Neural progenitor cell (in vitro differentiated cells): ENCODE measurements around the gene ZNF212. TPM values are rescaled to one million over a fixed set of nuclear protein-coding genes. Genes with fewer than 3 reads are reported as not detected.
A peak's percentile ranks its signal among the peaks of the same experiment; 100 is the strongest.

Experiments used
- DNase-seq: peaks from one replicate; pipeline ENCODE4 v3.0.0-alpha.2; 2016; ENCODE audit warnings: low spot score
- H2AFZ ChIP-seq: fragments of 200-600 bp; sonication (generic); replicated peaks from 2 replicates; pipeline ENCODE4 v1.6.1; 2016; ENCODE audit warnings: antibody characterized with exemption
- H3F3A ChIP-seq: fragments of 200-600 bp; sonication (generic); 2 replicates; pipeline ENCODE4 v1.6.1; 2016; ENCODE audit warnings: antibody characterized with exemption, low read depth
- H3K27ac ChIP-seq: fragments of 200-600 bp; sonication (generic); 2 replicates; pipeline ENCODE4 v1.5.1; 2016; ENCODE audit warnings: mild to moderate bottlenecking
- H3K27me3 ChIP-seq: fragments of 200-600 bp; sonication (generic); 2 replicates; pipeline ENCODE4 v1.6.1; 2016; ENCODE audit warnings: mild to moderate bottlenecking, moderate library complexity
- H3K36me3 ChIP-seq: fragments of 200-600 bp; sonication (generic); 2 replicates; pipeline ENCODE4 v1.5.1; 2016
- H3K4me1 ChIP-seq: fragments of 200-600 bp; sonication (generic); 2 replicates; pipeline ENCODE4 v1.6.1; 2016; ENCODE audit warnings: mixed run types
- H3K4me2 ChIP-seq: fragments of 200-600 bp; sonication (generic); 2 replicates; pipeline ENCODE4 v1.6.1; 2016
- H3K4me3 ChIP-seq: fragments of 200-600 bp; sonication (generic); 2 replicates; pipeline ENCODE4 v1.5.1; 2016
- H3K79me2 ChIP-seq: fragments of 200-600 bp; sonication (generic); 2 replicates; pipeline ENCODE4 v1.6.1; 2016; ENCODE audit warnings: low read depth
- H3K9ac ChIP-seq: fragments of 200-600 bp; sonication (generic); 2 replicates; pipeline ENCODE4 v1.6.1; 2016
- H3K9me3 ChIP-seq: fragments of 200-600 bp; sonication (generic); 2 replicates; pipeline ENCODE4 v1.5.1; 2016; ENCODE audit warnings: low read depth
- H4K20me1 ChIP-seq: fragments of 200-600 bp; sonication (generic); 2 replicates; pipeline ENCODE4 v1.6.1; 2016; ENCODE audit warnings: low read depth
- H3K27ac Mint-ChIP-seq: 3 replicates; pipeline ENCODE4 v1.8.0; 2021; ENCODE audit warnings: mixed read lengths
- H3K27me3 Mint-ChIP-seq: 2 replicates; pipeline ENCODE4 v1.8.0; 2022; ENCODE audit warnings: low read depth, mild to moderate bottlenecking, inconsistent platforms, moderate library complexity, mixed read lengths; ENCODE audit not compliant: insufficient read depth
- H3K36me3 Mint-ChIP-seq: 3 replicates; pipeline ENCODE4 v1.8.0; 2021; ENCODE audit warnings: mixed read lengths
- H3K4me1 Mint-ChIP-seq: 3 replicates; pipeline ENCODE4 v1.8.0; 2021; ENCODE audit warnings: mixed read lengths
- H3K4me3 Mint-ChIP-seq: 3 replicates; pipeline ENCODE4 v1.8.0; 2021; ENCODE audit warnings: mild to moderate bottlenecking, moderate library complexity, mixed read lengths
- H3K9me3 Mint-ChIP-seq: 3 replicates; pipeline ENCODE4 v1.8.0; 2020; ENCODE audit warnings: mixed read lengths
- EZH2 ChIP-seq: fragments of 200-600 bp; sonication (generic); IDR thresholded peaks from 2 replicates; pipeline ENCODE4 v1.6.1; 2017; ENCODE audit warnings: antibody characterized with exemption, mild to moderate bottlenecking, moderate library complexity
- EZH2phosphoT487 ChIP-seq: fragments of 200-600 bp; sonication (generic); IDR thresholded peaks from 2 replicates; pipeline ENCODE4 v1.6.1; 2017; ENCODE audit warnings: antibody characterized with exemption
- total RNA-seq: library from RNA; depleted of rRNA; stranded (reverse); fragments of >200 nt; gene quantifications from 2 replicates; pipeline ENCODE4 v1.2.3, GENCODE V29; 2015; ENCODE audit warnings: low replicate concordance
- TF ChIP-seq, protein P1 (sequence below): fragments of 200-600 bp; sonication (generic); IDR thresholded peaks from 2 replicates; pipeline ENCODE4 v1.5.1; 2017; ENCODE audit warnings: antibody characterized with exemption, mild to moderate bottlenecking

ZNF212 gene
- total RNA-seq, 1 donor from 2014 or later = 11.2 TPM

DNA sequence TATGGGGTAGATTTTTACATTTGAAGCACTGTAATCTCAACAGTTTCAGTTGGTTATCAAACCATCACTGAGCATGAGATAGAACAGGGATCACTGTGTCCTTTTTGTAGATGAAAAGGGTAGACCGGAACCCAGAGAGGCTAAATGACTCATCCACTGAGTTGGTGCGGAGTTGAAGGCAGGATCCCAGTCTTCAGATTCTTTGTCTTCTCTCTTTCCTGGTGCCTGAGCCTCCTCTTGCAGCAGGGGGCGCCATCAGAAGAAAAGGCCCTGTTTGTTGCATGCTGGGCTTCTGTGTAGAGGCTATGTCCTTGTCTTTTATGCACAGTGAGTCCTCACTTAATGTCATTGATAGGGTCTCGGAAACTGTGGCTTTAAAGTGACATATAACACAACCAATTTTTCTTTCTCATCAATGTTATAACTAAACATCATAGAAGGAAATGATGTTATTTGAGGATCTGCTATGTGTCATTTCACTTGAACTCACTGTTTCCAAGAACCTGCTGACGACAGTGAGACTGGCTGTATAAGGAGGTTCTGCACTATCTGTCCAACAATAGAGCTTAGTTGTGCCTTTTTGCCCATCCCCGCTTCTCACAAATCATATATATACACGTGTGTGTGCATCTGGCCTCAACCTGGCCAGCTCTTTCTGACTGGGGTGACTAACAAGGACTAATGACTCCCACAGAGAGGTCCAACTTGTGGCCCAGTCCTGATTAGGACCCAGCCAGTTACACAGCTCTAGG lies 29.8 kb upstream of the ZNF212 start:
- Mint-ChIP-seq H3K4me3 (no peak overlapping the region), H3K36me3 (peaks cover 40% of the 10 kb centered on the region), H3K27ac (peak overlapping the region; percentile 53), H3K9me3 (no peaks in the 10 kb centered on the region), H3K27me3 (peaks cover 2% of the 10 kb centered on the region), H3K4me1 (peaks cover 7% of the 10 kb centered on the region)
- peak; percentile 72 for DNase-seq
- H3F3A ChIP-seq = peaks cover 3% of the 10 kb centered on the region
- no peak for TF ChIP-seq EZH2
- TF ChIP-seq, protein P1, sequence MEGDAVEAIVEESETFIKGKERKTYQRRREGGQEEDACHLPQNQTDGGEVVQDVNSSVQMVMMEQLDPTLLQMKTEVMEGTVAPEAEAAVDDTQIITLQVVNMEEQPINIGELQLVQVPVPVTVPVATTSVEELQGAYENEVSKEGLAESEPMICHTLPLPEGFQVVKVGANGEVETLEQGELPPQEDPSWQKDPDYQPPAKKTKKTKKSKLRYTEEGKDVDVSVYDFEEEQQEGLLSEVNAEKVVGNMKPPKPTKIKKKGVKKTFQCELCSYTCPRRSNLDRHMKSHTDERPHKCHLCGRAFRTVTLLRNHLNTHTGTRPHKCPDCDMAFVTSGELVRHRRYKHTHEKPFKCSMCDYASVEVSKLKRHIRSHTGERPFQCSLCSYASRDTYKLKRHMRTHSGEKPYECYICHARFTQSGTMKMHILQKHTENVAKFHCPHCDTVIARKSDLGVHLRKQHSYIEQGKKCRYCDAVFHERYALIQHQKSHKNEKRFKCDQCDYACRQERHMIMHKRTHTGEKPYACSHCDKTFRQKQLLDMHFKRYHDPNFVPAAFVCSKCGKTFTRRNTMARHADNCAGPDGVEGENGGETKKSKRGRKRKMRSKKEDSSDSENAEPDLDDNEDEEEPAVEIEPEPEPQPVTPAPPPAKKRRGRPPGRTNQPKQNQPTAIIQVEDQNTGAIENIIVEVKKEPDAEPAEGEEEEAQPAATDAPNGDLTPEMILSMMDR = peak; percentile 75
- H2AFZ ChIP-seq = no peak overlapping the region
- no peak overlapping the region for H3K4me3 ChIP-seq
- H4K20me1 ChIP-seq = peaks cover 18% of the 10 kb centered on the region
- no peaks in the 10 kb centered on the region for H3K27me3 ChIP-seq
- no peak overlapping the region for H3K4me2 ChIP-seq
- H3K79me2 ChIP-seq = no peaks in the 10 kb centered on the region
- peaks cover 4% of the 10 kb centered on the region for H3K36me3 ChIP-seq
- H3K27ac ChIP-seq = no peak overlapping the region
- no peaks in the 10 kb centered on the region for H3K9me3 ChIP-seq
- H3K9ac ChIP-seq = no peak overlapping the region
- H3K4me1 ChIP-seq = no peaks in the 10 kb centered on the region

DNA sequence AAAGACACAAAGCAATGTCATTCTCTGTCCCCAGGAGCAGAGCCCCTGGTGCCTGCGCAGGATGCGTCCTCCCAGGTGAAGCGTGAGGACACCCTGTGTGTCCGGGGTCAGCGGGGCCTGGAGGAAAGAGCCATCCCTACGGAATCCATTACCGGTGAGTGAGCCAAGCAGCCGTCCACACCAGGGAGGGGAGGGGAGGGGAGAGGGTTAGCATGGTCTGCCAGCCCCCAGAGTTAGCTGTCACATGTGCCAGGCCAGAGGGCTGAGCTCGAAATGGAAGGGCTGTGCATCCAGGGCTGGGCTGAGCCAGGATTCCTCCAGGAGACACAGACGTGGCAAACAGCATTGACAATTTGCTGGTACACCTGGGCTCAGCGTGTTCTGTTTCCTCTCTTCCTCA lies 28.9 kb upstream of the ZNF212 start:
- Histone ChIP-seq H3K9ac (no peak overlapping the region), H3K79me2 (no peaks in the 10 kb centered on the region), H3K27ac (no peak overlapping the region), H3K4me2 (no peak overlapping the region), H3K9me3 (no peaks in the 10 kb centered on the region), H3K27me3 (no peaks in the 10 kb centered on the region), H3K4me3 (no peak overlapping the region), H3F3A (peaks cover 3% of the 10 kb centered on the region), H4K20me1 (peaks cover 13% of the 10 kb centered on the region), H3K4me1 (no peaks in the 10 kb centered on the region), H3K36me3 (peaks cover 4% of the 10 kb centered on the region), H2AFZ (no peak overlapping the region)
- DNase-seq = no peak
- Mint-ChIP-seq H3K36me3 (peaks cover 40% of the 10 kb centered on the region), H3K9me3 (no peaks in the 10 kb centered on the region), H3K4me3 (no peak overlapping the region), H3K4me1 (peaks cover 7% of the 10 kb centered on the region), H3K27ac (no peak overlapping the region), H3K27me3 (peaks cover 2% of the 10 kb centered on the region)
- TF ChIP-seq EZH2phosphoT487 = no peak
- TF ChIP-seq EZH2 = no peak
- TF ChIP-seq, protein P1 = no peak

DNA sequence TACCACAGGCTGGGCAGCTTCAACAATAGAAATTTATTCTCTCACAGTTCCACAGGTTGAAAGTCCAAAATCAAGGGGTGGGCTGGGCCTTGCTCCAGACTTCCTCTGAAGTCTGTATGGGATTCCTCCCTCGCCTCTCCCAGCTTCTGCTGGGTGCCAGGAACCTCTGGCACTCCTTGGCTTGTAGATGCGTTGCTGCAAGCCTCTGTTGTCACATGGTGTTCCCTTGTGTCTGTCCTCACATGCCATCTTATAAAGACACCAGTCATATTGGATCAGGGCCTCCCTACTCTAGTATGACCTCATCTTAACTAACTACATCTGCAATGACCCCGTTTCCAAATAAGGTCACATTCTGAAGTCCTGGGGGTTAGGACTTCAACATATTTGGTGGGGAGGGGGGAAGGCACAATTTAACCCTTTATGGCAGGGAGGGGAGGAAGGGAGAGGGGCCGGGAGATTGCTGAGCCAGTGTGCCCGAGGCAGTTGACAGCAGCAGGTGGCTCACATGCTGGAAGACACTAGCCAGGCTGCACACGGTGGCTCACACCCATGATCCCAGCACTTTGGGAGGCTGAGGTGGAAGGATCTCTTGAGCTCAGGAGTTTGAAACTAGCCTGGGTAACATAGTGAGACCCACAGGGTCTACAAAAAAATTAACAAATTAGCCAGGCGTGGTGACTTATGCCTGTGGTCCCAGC lies 25.3 kb upstream of the ZNF212 start:
- peaks cover 3% of the 10 kb centered on the region for H3F3A ChIP-seq
- Mint-ChIP-seq H3K27me3 (no peaks in the 10 kb centered on the region), H3K9me3 (no peaks in the 10 kb centered on the region), H3K36me3 (peaks cover 37% of the 10 kb centered on the region), H3K4me1 (peaks cover 7% of the 10 kb centered on the region), H3K27ac (no peak overlapping the region), H3K4me3 (no peak overlapping the region)
- peaks cover 7% of the 10 kb centered on the region for H4K20me1 ChIP-seq
- H3K36me3 ChIP-seq = peaks cover 4% of the 10 kb centered on the region
- H3K4me1 ChIP-seq = peaks cover 3% of the 10 kb centered on the region
- no peak overlapping the region for H2AFZ ChIP-seq
- no peak for DNase-seq
- no peak overlapping the region for H3K4me3 ChIP-seq
- no peaks in the 10 kb centered on the region for H3K9me3 ChIP-seq
- no peaks in the 10 kb centered on the region for H3K27me3 ChIP-seq
- no peak overlapping the region for H3K4me2 ChIP-seq
- H3K79me2 ChIP-seq = no peaks in the 10 kb centered on the region
- no peak overlapping the region for H3K9ac ChIP-seq
- TF ChIP-seq, protein P1 = no peak
- TF ChIP-seq EZH2phosphoT487 (no peak), EZH2 (no peak)
- no peak overlapping the region for H3K27ac ChIP-seq
